Measurements from ENCODE around the gene FOXO1.

- TF ChIP-seq CTCF (conservative IDR thresholded peaks at IDR 0.05; ENCODE audit: low read length) (no peak), EZH2phosphoT487 (IDR thresholded peaks at IDR 0.05; ENCODE audit: borderline replicate concordance, low read depth, low read length) (no peak)
Measured at GRCh38 chr13:40697711-40698110, 31.3 kb upstream of the FOXO1 start.
